Left cardiac atrium (tissue), 4 donors: Measurements from ENCODE around the gene SLCO3A1. TPM values are rescaled to one million over a fixed set of nuclear protein-coding genes. Genes with fewer than 3 reads are reported as not detected.
A peak's percentile ranks its signal among the peaks of the same experiment; 100 is the strongest.

Experiments
- ATAC-seq, 2 donors: fragments of 200-7000 bp; cut with Tn5 transposase; one replicate each; pipeline ENCODE4 v1.9.1; 2020; ENCODE audit warnings: mild to moderate bottlenecking in 2 of 2, moderate library complexity in 2 of 2
- DNase-seq: peaks from one replicate; pipeline ENCODE4 v3.0.0-alpha.2; 2020
- intact Hi-C, 2 donors: fragments of 100-400 bp; cut with DNase I; formaldehyde crosslinking; loops; one replicate each; pipeline versions ENCODE4 v1.14.1 to v1.15.1; 2022 to 2023
- total RNA-seq, 2 donors: library from RNA; stranded (reverse); fragmentation: NEBNext Ultra II Directional; extraction: Animal tissue kit (Norgen Biotek cat#: 25700); gene quantifications; one replicate each; pipeline ENCODE4 v1.2.1, GENCODE V29; 2021
- donor health status: DM: no; HTN: yes; CAD: no.
- donor health status: DM: no; HTN: yes; CAD: no; lungs with severe emphysema.
- donor health status: DM: yes; HTN: yes; CAD: no.
- donor health status: Dilated cardiomyopathy.

The SLCO3A1 gene
- total RNA-seq, 2 donors from 2014 or later: 37.8 to 47.7 TPM

DNA sequence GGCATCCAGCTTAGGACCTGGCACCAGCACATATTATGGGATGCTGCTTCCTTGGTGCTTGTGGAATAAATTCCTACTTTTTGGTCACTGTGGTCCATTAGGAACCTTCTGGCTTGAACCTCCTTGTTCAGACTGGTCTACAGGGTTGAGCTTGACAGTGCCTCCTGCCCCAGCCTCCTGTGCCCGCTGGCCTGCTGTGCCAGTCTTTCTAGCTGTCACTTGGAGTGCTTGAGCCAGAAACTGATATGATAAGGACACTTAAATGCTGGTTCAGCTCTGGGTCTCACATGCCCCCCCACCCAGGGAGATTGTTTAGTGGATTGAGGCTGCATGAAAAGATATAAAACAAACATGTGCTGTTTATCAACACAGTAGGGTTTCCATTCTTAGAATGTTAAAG, 147.8 kb downstream of the SLCO3A1 start:
- intact Hi-C loops: no loop called here
- DNase-seq (no peak), ATAC-seq (peak; percentile 50 to 70)

DNA sequence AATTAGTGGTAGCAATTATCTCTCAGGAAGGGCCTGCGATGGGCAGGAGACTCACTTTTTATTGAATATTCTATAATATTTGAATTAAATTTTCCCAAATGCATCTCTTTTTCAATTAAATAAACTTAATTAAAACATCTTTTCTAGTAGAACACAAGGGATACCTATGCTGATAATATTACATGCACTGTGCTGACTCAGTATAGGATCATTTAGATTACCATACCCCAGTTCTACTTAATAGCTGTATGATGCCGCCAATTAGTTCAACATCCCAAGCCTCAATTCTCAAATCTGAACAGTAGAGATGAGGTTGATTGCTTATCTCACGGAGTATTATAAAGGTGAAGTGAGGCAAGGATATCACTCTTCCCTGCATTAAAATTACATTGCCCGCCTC, 149.2 kb downstream of the SLCO3A1 start:
- intact Hi-C loops: no loop called here
- no peak for DNase-seq
- no peak for ATAC-seq

DNA sequence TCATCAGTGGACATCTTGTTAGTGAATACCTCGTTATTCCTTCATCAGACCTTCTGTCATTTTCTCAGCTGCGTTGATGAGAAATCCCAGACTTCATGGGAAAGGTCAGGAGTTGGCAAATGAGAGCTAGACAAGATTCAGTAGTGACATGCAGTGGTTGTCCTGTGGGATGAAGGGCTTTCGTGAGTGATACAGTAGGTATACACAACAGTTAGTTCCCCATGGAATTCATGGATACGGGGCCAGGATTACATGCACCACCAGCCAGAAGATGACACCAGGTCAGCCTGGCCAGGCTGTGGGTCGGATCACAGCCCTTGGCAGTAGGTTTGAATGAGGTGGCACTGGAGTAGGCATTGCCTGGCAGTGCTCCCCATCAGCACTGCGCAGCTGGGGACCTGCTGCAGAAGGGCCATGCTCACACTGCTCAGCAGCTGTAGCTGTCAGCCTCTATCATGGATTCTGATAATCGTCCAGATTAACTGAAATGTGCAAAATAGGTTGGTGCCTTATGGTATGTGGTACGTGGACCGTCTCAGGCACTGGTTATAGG, 150.1 kb downstream of the SLCO3A1 start:
- ATAC-seq (peak in 1 of 2 donors; percentile 74), DNase-seq (no peak)

DNA sequence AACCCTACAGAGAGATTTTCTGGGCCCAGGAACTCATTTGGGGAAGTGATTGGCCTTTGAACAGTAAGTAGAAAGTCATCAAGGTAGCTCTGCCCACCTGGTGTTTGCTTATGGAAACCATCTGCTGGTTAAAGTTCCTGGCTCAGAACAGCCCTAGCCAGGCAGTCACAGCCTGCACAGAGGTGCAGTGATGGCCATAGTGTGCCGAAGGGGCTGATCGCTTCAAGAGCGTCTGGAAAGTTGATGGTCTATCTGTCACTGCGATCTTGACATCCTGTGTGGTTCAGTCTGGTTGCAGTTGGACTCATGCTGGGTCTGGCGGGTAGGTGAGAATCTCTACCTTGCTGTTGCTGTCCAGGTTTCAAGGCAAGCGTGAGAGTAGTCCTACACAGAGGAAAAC, 151.6 kb downstream of the SLCO3A1 start:
- DNase-seq (no peak), ATAC-seq (no peak)
- intact Hi-C loops: no loop called here

More for the DNA sequence above, 150.1 kb downstream of the SLCO3A1 start:
- intact Hi-C loops: no loop called here

DNA sequence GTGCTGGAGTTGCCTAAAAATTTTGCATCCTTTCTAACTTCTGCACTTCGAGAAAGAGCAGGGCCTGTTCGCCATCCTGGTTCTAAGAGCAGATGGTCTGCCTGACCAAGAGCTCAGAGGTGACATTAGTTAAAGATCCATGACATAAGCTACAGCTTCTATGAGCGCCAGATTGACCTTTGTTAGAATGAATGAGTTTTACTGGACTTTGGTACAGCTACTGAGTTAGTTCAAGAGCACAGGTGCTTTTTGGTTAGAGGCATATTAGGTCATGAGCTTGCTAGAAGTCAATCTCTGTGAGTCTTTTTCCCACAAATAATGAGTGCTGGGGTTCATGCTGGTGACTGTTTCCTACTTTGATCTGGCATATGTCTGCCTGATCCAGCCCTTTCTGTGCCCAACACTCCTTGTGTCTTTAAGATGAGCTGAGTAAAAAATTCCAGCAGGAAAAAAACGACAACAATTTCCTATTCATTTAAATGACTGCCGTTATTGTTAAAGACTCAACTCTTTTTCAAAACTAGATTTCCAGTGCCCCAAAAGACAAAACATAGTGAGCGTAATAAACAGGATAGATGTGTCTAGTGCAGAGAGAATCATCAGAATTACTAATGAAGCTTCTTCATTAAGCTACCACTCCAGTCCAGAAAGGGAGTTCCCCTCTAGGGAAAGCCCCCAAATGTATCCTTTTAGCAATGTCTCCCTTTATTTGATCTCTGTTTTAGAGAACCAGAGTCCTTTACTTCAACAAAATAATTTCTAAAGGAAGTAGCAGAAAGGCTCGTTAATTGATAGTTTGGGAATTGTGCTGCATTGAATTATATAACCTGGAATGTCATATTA, 152.9 kb downstream of the SLCO3A1 start:
- intact Hi-C loops: no loop called here
- ATAC-seq (no peak), DNase-seq (no peak)

DNA sequence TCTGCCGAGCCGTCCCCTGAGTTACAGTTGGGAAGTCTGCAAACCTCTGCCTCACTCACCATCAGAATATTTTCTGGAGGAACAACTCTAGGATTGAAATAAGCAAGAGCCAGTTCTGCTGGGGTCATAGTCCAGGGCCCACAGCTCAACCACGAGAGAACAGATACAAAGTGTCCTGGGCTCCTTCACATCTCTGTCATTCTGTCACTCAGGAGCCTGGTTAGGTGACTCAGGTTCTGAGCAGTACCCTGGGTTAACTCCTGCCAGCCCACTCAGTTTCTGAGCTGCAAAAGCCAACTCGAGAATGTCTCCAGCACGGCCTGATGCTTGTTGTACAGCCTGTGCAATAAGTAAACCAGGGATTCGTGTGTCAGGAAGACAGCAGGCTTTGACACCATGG, 155.7 kb downstream of the SLCO3A1 start:
- DNase-seq (no peak), ATAC-seq (peak in 1 of 2 donors; percentile 66)
- intact Hi-C loops: no loop called here

DNA sequence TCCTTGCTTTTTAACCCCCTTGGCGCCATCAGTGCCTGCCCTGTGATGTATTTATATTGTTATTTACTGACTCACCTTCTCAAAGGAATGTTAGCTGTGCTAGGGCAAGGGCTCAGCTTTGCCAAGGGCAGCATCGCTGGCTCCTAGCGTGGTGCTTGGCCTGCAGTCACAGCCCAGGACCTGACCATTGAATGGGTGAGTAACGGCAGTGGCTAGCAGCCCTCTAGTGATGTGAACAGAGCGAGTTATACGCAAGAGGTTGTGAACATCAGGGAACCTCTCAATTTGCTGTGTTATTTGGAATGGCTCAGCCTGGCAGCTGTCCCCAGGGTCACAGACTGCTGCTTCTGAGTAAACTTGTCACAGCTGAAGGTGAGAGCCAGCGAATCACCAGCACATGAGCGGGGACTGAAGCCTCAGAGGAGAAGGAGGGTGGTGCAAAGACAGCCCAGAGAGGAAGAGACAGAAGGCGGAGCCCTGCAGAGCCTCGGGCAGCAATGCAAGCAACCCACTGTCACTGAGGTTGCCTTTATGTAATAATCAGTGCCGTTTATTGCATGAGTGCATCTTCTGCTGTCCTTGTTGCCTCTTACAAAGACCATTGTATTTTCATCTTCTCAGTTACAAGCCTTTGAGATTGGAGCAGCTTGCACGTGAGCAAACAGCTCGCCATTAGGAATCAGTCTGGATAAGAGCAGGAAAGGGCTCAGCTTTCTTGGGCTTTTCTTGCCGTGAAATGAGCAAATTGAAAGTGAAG, 158.3 kb downstream of the SLCO3A1 start:
- DNase-seq: peak; percentile 59
- intact Hi-C loops: no loop called here
- peak; percentile 78 to 79 for ATAC-seq

DNA sequence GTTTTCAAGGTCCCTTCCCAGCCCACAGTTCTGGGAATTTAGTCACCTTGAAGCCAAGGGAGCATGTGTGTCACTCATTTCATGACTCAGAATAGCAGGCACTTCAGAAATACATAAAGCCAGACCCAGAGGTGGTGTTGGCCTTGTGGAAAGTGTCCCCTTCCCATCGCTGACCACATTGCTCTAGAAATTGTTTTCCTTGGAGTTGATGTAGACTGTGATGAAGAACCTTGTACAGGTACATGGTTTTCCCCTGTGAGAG, 158.8 kb downstream of the SLCO3A1 start:
- intact Hi-C loops: no loop called here
- ATAC-seq (peak in 1 of 2 donors; percentile 56), DNase-seq (no peak)

DNA sequence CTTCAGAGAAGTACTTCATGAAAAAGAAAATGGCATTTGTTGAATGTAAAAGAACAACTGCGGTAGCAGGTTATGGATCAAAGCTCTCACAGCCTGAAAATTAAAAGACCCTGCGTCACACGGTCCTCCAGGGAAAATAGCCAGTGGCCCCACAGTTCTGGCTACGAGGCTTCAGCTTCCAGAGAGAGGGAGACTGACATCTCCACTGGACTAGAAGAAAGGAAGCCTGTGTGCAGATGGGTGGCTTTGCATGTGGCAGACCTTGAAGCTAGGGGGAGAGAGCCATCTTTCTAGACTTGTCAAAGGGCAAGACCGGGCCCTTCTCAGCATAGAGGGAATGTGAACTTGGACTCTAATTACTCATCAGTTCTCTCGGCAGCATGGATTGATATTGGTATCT, 159.4 kb downstream of the SLCO3A1 start:
- ATAC-seq: no peak

DNA sequence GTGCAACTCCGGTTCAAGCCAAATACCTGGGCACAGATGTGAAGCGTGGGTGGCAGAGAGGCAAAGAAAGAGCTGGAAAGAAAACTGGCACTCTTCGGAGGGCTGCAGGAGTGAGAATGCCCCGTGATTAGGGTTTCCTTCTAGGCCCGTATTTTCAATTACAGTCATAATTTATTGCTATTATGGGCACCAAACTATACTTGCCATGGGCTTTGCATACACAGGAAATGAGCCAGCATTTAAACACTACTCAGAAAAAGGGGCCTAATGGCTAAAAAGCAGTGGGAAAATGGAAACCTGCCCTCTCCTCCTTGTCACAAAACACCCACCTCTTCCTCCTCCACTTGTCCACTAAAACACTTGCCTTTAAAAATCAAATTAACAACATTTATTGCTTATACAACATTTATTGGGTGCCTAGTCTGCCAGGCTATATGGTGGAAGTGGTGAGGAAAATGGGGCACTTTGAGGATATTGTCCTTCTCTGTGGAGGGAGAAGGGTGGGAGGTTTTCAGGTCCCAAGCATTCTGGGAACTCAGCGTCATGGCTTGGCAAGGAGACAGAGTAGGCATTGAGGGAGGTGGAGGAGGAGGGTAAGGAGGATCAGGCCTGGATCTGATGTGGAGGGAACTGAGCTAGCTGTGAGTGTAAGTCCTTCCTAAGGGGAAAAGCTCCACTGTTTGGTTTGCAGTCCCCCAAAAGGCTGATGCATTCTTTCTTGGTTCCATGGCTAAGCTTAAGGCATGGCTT, 160.9 kb downstream of the SLCO3A1 start:
- intact Hi-C loops: no loop called here
- no peak for DNase-seq
- no peak for ATAC-seq

More for the DNA sequence above, 159.4 kb downstream of the SLCO3A1 start:
- intact Hi-C loops: no loop called here
- DNase-seq: no peak

DNA sequence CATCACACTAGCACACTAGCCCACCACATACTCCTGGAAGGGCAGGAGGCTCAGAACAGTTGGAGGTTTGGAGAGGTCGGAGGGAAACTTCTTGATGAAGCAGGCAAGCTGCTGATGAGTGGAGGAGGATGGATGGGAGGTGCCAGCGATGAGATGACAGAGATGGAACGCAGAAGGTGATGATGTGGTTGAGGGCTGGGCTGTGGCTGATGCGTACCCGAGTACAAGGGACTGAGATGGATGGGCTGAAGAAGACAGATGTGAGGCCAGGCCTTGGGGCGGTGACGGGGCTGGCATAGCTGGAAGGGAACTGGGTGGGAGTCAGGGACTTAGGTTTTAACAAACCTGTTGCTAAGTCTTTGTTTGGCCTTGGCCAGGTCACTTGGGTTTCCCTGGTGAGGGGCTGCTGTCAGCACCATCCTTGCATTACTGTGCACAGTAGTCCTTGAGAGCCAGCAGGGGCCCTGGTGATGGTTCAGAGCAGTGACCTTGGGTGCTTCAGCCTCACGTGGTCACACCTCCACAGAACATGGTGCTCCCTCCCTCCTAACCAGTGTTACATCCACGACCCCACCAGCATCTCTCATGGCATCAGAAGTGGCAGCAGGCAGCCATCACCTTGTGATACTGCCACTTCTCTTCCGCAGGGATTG, 164.5 kb downstream of the SLCO3A1 start:
- intact Hi-C loops: no loop called here
- ATAC-seq (peak; percentile 68 to 79), DNase-seq (no peak)

DNA sequence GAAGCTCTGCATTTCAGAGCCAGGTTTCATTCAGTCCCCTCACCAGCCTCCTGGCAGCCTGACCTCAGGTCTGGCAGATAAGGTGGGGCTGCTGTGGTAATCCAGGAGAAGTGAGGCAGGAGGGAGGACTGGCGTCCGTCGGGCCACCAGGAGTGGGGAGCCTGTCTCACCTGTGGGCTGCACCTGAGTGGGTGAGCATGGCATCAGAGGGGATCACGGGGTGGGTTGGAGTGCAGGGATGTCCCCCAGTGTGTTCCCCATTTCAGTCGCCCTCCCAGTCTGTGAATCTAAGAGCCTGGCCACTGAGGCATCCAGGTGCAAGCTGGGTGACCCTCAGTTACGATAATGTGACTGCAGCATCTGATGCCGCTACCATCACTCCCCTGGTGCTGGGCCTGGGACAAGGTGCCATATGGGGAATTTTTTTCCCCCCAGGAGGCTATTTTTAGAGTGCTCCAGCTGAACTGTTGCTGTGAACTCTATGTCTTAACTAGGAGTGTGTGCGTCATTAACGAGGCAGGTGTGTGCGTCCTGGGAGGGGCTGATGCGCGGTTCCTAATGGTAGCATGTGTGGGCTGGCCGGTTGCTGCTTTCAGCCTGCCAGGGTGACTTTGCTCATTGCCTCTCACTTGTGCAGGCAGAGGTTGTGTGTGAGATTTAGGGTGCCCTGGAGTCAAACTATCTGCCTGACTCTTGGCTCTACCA, 165.2 kb downstream of the SLCO3A1 start:
- peak; percentile 23 to 51 for ATAC-seq
- DNase-seq: peak; percentile 55
- intact Hi-C loops: no loop called here

DNA sequence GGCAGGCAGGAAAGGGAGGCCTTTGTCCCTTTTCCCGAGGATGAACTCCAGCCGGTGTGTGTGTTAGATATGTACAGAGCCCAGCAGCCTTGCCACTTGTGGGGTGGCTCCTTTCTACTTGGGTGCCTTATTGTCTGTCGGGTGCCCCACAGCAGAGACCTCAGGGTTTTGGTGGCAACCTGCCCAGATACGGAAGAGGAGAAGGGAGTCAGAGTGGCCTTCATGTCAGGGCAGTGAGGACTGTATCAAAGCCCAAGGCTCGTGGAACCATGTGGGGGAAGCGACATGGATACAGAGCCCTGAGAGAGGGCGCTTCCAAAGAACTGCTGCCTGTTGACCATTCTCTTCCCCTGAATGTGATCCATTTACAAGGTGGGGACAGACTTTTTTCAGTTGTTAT, 166.2 kb downstream of the SLCO3A1 start:
- DNase-seq: no peak

DNA sequence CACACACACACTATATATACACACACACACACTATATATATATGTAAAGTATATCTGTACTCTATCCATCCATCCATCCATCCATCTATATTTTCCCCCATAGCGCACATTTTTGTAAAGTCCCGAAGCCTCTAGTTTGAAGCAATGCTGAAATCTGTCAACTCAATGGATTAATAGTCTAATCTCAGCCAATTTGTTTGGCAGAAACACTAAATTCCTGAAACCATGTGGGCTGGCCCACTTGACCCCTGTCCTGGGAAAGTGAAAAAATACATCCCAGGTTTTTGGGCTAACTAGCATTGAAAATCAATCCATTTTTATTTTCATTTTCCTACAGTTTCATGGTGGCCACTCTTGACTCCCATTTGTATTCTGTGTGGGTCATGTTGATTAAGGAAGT, 166.7 kb downstream of the SLCO3A1 start:
- no peak for ATAC-seq
- no peak for DNase-seq
- intact Hi-C loops: loop anchor here in 1 of 2 donors (10.0 kb wide), 1 partner anchor 55 kb away; no protein-coding TSS in a partner anchor

More for the DNA sequence above, 166.2 kb downstream of the SLCO3A1 start:
- intact Hi-C loops: loop anchor here in 1 of 2 donors (10.0 kb wide), 1 partner anchor 55 kb away; no protein-coding TSS in a partner anchor
- no peak for ATAC-seq

DNA sequence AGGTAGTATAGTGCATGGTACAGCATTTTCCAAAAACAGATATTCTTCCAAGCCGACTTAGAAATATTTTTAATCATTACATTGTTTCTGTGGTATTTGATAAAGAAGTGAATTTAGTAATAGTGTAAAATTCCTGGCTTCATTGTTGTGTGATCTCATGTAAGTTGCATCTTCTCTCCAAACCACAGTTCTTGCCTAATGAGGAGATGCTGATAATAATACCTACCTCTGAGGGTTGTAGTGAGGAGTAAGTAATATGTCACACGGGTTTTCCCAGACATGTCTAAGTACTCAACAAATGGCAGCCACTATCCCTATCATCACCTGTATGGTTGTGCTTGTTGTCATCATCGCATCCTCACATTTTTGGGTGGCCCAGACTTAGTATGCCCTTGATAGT, 167.3 kb downstream of the SLCO3A1 start:
- peak in 1 of 2 donors; percentile 63 for ATAC-seq
- intact Hi-C loops: loop anchor here in 1 of 2 donors (10.0 kb wide), 1 partner anchor 54 kb away; no protein-coding TSS in a partner anchor
- no peak for DNase-seq

DNA sequence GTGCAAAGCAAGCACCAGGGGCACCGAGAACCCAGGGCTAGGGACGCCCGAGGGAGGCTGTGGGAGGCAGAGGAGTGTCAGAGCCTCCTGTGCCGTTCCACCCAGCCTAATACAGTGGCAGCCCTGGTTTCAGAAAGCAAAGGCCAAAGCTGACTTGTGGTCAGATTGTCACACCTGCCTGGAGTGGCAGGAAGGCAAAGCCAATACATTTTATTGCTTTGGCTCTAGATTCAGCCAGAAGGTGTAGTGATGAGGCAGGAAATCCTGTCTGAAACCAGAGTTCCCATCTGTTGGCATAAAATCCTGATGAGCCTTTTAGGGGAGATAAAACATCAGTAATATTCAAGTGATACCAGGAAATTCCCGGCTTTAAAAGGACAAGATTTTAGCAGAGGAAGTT, 168.3 kb downstream of the SLCO3A1 start:
- intact Hi-C loops: loop anchor here in 1 of 2 donors (10.0 kb wide), 1 partner anchor 53 kb away; no protein-coding TSS in a partner anchor
- DNase-seq: no peak
- no peak for ATAC-seq

DNA sequence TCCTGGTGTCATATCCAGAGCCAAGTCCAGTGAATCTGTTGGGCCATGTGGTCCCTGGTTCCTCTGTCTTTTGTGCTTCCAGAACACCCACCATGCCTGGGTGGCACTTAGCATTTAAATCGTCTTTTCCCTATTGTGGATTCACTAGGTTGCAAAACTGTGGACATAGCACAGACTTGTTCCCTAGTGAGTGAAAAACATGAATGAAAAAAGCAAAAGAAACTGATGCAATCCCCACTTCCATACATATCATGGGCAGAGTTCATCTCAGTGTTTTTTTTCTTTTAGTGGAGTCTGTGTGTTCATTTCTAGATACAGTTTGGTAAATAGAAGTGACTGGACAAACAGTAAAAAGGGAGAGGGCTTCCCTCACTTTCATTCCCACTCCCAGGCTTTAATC, 170.5 kb downstream of the SLCO3A1 start:
- ATAC-seq: no peak
- no peak for DNase-seq
- intact Hi-C loops: loop anchor here in 1 of 2 donors (10.0 kb wide), 1 partner anchor 51 kb away; no protein-coding TSS in a partner anchor

DNA sequence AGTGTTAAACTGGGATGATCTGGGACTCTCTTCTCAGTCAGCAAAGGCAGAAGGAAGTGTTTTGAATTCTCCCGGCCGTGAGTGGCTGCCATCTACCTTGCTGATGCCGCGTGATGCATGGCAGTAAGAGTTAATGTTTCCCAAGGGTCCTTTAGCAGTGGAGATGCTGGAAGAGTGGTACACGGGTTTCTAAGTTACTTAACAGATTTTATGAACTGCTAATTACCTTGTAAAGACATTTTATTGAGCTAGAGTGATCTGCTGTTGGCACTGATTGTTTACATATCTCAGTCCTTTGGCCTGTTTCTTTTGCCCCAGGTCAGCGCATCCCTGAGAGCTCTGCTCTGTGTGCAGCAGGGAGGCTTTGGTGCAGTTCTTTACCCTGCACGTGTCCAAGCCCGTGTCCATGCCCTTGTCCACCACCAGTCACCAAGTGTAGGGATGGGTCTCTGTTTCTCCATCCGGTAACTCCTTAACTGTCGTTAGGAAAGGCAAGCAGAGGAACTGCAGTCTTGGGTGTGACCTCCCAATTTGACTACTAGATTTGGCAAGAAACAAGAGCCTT, 172.3 kb downstream of the SLCO3A1 start:
- DNase-seq (no peak), ATAC-seq (no peak)
- intact Hi-C loops: loop anchor here in 1 of 2 donors (10.0 kb wide), 1 partner anchor 49 kb away; no protein-coding TSS in a partner anchor
